ENCODE measurements around the gene CTSG.
"Not testable (repeated sequence)": the region's sequence is repeated elsewhere in the genome, so short reads cannot be mapped to it uniquely, and the experiment has no call there.

Gene CTSG

DNA sequence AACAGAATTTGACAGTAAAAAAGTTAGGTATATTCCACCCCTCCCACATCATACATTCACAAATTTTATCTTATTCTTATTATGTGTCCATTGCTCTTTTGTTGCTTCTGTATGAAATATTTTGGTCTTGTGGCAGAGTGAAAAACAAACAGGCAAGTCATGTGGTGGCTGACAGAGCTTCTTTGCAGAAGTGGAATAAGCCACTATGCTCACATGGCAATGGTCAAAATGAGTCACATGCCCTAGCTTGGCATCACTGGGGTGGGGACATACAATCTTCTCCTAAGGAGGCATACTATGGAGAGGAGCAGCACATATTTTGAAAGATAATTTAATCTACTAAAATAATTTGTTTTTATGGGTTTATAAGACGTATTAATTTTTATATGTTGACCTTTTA lies 40.3 kb downstream of the CTSG start:
- DNase-seq, result peak; percentile 9

DNA sequence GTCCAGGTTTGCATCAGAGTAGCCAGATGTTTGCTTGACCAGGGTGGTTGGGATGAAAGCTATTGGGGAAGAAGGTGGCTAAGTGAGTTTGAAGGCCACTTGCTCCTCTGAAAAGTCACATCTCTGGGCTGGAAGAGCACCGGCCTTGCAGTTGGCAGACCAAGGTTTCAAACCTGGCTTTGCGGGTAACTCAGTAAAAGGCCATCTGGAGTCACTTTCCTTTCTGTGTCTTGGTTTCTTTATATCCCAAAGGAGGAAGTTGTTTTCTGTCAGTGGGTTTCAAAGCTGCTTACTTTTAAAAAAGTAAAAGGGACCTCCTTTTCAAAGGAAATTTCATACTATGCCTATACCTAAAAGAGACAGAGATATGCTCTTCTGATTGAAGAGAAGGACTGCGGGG lies 41.8 kb downstream of the CTSG start:
- DNase-seq, result no peak

DNA sequence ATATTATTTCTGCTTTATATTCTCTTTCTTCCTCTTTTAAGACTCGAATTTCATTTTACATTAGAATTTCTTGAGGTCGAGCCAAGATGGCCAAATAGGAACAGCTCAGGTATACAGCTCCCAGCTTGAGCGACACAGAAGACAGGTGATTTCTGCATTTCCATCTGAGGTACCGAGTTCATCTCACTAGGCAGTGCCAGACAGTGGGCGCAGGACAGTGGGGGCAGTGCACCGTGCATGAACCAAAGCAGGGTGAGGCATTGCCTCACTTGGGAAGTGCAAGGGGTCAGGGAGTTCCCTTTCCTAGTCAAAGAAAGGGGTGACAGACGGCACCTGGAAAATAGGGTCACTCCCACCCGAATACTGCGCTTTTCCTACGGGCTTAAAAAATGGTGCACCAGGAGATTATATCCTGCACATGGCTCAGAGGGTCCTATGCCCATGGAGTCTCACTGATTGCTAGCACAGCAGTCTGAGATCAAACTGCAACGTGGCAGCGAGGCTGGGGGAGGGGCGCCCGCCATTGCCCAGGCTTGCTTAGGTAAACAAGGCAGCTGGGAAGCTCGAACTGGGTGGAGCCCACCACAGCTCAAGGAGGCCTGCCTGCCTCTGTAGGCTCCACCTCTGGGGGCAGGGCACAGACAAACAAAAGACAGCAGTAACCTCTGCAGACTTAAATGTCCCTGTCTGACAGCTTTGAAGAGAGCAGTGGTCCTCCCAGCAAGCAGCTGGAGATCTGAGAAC lies 50.0 kb downstream of the CTSG start:
- DNase-seq, result not testable (repeated sequence)
